WTC11 (cell line): Measurements from ENCODE around the gene SPOP. TPM values are rescaled to one million over a fixed set of nuclear protein-coding genes. Genes with fewer than 3 reads are reported as not detected.

ENCODE experiments used
- ATAC-seq: fragments of 200-7000 bp; cut with Tn5 transposase; 2 replicates; pipeline ENCODE4 v1.10.0; 2021; ENCODE audit warnings: mild to moderate bottlenecking, moderate library complexity
- CTCF ChIA-PET: fragments of 300-600 bp; sonication (Branson Sonifier 250); formaldehyde crosslinking; loops from one replicate; lab custom pipeline; 2021; ENCODE audit warnings: antibody characterized with exemption; lab: Charles Lee
- POLR2A ChIA-PET: fragments of 350-600 bp; sonication (Branson Sonifier 250); formaldehyde crosslinking; loops from one replicate; lab custom pipeline; 2021; ENCODE audit warnings: antibody characterized with exemption; lab: Charles Lee
- DNase-seq: peaks from one replicate; pipeline ENCODE4 v3.0.0; 2021; ENCODE audit warnings: low spot score
- H3K27ac Mint-ChIP-seq: 2 replicates; pipeline ENCODE4 v1.8.0; 2021; ENCODE audit warnings: mixed read lengths
- H3K27me3 Mint-ChIP-seq: 2 replicates; pipeline ENCODE4 v1.8.0; 2021; ENCODE audit warnings: low read depth, mild to moderate bottlenecking, moderate library complexity, mixed read lengths
- H3K36me3 Mint-ChIP-seq: 2 replicates; pipeline ENCODE4 v1.8.0; 2021; ENCODE audit warnings: mixed read lengths
- H3K4me1 Mint-ChIP-seq: 2 replicates; pipeline ENCODE4 v1.8.0; 2022; ENCODE audit warnings: mixed read lengths
- H3K4me3 Mint-ChIP-seq: 2 replicates; pipeline ENCODE4 v1.8.0; 2021; ENCODE audit warnings: mild to moderate bottlenecking, moderate library complexity, mixed read lengths
- H3K9me3 Mint-ChIP-seq: 2 replicates; pipeline ENCODE4 v1.8.0; 2021; ENCODE audit warnings: mixed read lengths
- AR ChIP-seq: fragments of 250-450 bp; sonication (Bioruptor Pico); IDR thresholded peaks from 2 replicates; pipeline ENCODE4 v1.9.0; 2021; ENCODE audit warnings: mild to moderate bottlenecking
- CDX4 ChIP-seq: fragments of 250-450 bp; sonication (Bioruptor Pico); IDR thresholded peaks from 2 replicates; pipeline ENCODE4 v1.9.0; 2021; ENCODE audit warnings: moderate library complexity, mild to moderate bottlenecking, inconsistent platforms, borderline replicate concordance
- E2F4 ChIP-seq: sonication (generic); formaldehyde crosslinking; IDR thresholded peaks from 2 replicates; pipeline ENCODE4 v1.8.1; 2022; ENCODE audit warnings: low read depth, mild to moderate bottlenecking, moderate library complexity, missing genetic modification reagents, borderline replicate concordance
- ERG ChIP-seq: fragments of 250-450 bp; sonication (Bioruptor Pico); IDR thresholded peaks from 2 replicates; pipeline ENCODE4 v1.8.0; 2021; ENCODE audit warnings: mild to moderate bottlenecking
- MXD4 ChIP-seq: fragments of 250-450 bp; sonication (Bioruptor Pico); IDR thresholded peaks from 2 replicates; pipeline ENCODE4 v1.8.0; 2021; ENCODE audit warnings: mild to moderate bottlenecking, moderate library complexity, borderline replicate concordance
- NFE2L1 ChIP-seq: sonication (generic); formaldehyde crosslinking; IDR thresholded peaks from 2 replicates; pipeline ENCODE4 v1.8.1; 2023; ENCODE audit warnings: missing genetic modification reagents
- NFYB ChIP-seq: sonication (generic); formaldehyde crosslinking; conservative IDR thresholded peaks from 2 replicates; pipeline ENCODE4 v1.8.0; 2022; ENCODE audit warnings: low read depth, missing genetic modification reagents
- NR1H2 ChIP-seq: sonication (generic); formaldehyde crosslinking; IDR thresholded peaks from 2 replicates; pipeline ENCODE4 v1.9.0; 2021; ENCODE audit warnings: mild to moderate bottlenecking, moderate library complexity, missing genetic modification reagents
- NR2C2 ChIP-seq: sonication (generic); formaldehyde crosslinking; IDR thresholded peaks from 2 replicates; pipeline ENCODE4 v1.8.0; 2022; ENCODE audit warnings: mild to moderate bottlenecking, missing genetic modification reagents
- OVOL2 ChIP-seq: fragments of 250-450 bp; sonication (Bioruptor Pico); IDR thresholded peaks from 2 replicates; pipeline ENCODE4 v1.9.0; 2021; ENCODE audit warnings: mild to moderate bottlenecking, borderline replicate concordance
- RELA ChIP-seq: sonication (generic); formaldehyde crosslinking; IDR thresholded peaks from 2 replicates; pipeline ENCODE4 v1.8.1; 2022; ENCODE audit warnings: missing genetic modification reagents, mild to moderate bottlenecking, borderline replicate concordance
- STAT6 ChIP-seq: sonication (generic); formaldehyde crosslinking; conservative IDR thresholded peaks from 2 replicates; pipeline ENCODE4 v1.8.1; 2023; ENCODE audit warnings: mild to moderate bottlenecking, low read depth, missing genetic modification reagents, moderate library complexity
- TEAD1 ChIP-seq: sonication (generic); formaldehyde crosslinking; IDR thresholded peaks from 2 replicates; pipeline ENCODE4 v1.8.0; 2022; ENCODE audit warnings: mild to moderate bottlenecking, missing genetic modification reagents
- TEAD4 ChIP-seq: sonication (generic); formaldehyde crosslinking; IDR thresholded peaks from 2 replicates; pipeline ENCODE4 v1.8.0; 2022; ENCODE audit warnings: mild to moderate bottlenecking, missing genetic modification reagents
- ZBTB21 ChIP-seq: sonication (generic); formaldehyde crosslinking; IDR thresholded peaks from 2 replicates; pipeline ENCODE4 v1.8.1; 2023; ENCODE audit warnings: mild to moderate bottlenecking, missing genetic modification reagents, borderline replicate concordance
- ZNF121 ChIP-seq: sonication (generic); formaldehyde crosslinking; IDR thresholded peaks from 2 replicates; pipeline ENCODE4 v1.8.0; 2023; ENCODE audit warnings: missing genetic modification reagents
- ZNF263 ChIP-seq: sonication (generic); formaldehyde crosslinking; IDR thresholded peaks from 2 replicates; pipeline ENCODE4 v1.8.1; 2022; ENCODE audit warnings: low read depth, mild to moderate bottlenecking, moderate library complexity, missing genetic modification reagents
- ZNF416 ChIP-seq: fragments of 250-450 bp; sonication (Bioruptor Pico); IDR thresholded peaks from 2 replicates; pipeline ENCODE4 v1.9.0; 2021; ENCODE audit warnings: mild to moderate bottlenecking, inconsistent platforms
- ZNF423 ChIP-seq: fragments of 250-450 bp; sonication (Bioruptor Pico); IDR thresholded peaks from 2 replicates; pipeline ENCODE4 v2.1.2; 2022; ENCODE audit warnings: mild to moderate bottlenecking, moderate library complexity
- ZNF532 ChIP-seq: fragments of 250-450 bp; sonication (Bioruptor Pico); IDR thresholded peaks from 2 replicates; pipeline ENCODE4 v1.9.0; 2021; ENCODE audit warnings: mild to moderate bottlenecking, borderline replicate concordance
- total RNA-seq: library from RNA; stranded (reverse); gene quantifications from 3 replicates; pipeline ENCODE4 v1.2.3, GENCODE V29; 2021

SPOP gene
- total RNA-seq, 1 experiment from 2014 or later, result 19.2 TPM

GRCh38 chr17:49582789-49583188 is 95.1 kb downstream of the SPOP start:
- Mint-ChIP-seq H3K36me3 (no peaks in the 10 kb centered on the region), H3K27me3 (peaks cover 12% of the 10 kb centered on the region), H3K27ac (no peak overlapping the region), H3K4me1 (no peaks in the 10 kb centered on the region; the same call in none of the 2 replicates), H3K9me3 (no peaks in the 10 kb centered on the region), H3K4me3 (no peak overlapping the region)
- CTCF ChIA-PET, result interaction anchor here (0.7 to 0.8 kb wide), 2 partner anchors 25 to 269 kb away, joined by 3 to 4 read pairs; no protein-coding TSS in a partner anchor
- ATAC-seq (no peak), DNase-seq (no peak)
- POLR2A ChIA-PET, result no interaction called here
- TF ChIP-seq RELA (CRISPR knock-in tag), result no peak
- TF ChIP-seq OVOL2, result no peak
- TF ChIP-seq ZNF121 (CRISPR knock-in tag), result no peak
- no peak for TF ChIP-seq ZNF263 (CRISPR knock-in tag)
- TF ChIP-seq ZNF423, result no peak
- no peak for TF ChIP-seq ZBTB21
- no peak for TF ChIP-seq STAT6 (CRISPR knock-in tag)
- TF ChIP-seq NR2C2, result no peak
- TF ChIP-seq NFYB, result no peak
- TF ChIP-seq E2F4 (CRISPR knock-in tag), result no peak
- no peak for TF ChIP-seq ERG (CRISPR knock-in tag)
- no peak for TF ChIP-seq NR1H2 (CRISPR knock-in tag)
- no peak for TF ChIP-seq ZNF532 (CRISPR knock-in tag)
- TF ChIP-seq CDX4 (CRISPR knock-in tag), result no peak
- TF ChIP-seq NFE2L1 (CRISPR knock-in tag), result no peak
- TF ChIP-seq ZNF416, result no peak
- TF ChIP-seq MXD4 (CRISPR knock-in tag), result no peak
- TF ChIP-seq AR (CRISPR knock-in tag), result no peak
- no peak for TF ChIP-seq TEAD1
- TF ChIP-seq TEAD4 (CRISPR knock-in tag), result no peak
